Activated CD8-positive, alpha-beta memory T cell treated with anti-CD3 and anti-CD28 coated beads for 1 hour (primary cell): Measurements from ENCODE around the gene IL19.

Experiments used
- DNase-seq, 2 donors: peaks; one replicate each; pipeline ENCODE4 v3.0.0-alpha.2; 2020; ENCODE audit warnings: low read depth in 1 of 2; ENCODE audit errors: extremely low read depth in 1 of 2

Gene IL19, protein sequence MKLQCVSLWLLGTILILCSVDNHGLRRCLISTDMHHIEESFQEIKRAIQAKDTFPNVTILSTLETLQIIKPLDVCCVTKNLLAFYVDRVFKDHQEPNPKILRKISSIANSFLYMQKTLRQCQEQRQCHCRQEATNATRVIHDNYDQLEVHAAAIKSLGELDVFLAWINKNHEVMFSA

DNA sequence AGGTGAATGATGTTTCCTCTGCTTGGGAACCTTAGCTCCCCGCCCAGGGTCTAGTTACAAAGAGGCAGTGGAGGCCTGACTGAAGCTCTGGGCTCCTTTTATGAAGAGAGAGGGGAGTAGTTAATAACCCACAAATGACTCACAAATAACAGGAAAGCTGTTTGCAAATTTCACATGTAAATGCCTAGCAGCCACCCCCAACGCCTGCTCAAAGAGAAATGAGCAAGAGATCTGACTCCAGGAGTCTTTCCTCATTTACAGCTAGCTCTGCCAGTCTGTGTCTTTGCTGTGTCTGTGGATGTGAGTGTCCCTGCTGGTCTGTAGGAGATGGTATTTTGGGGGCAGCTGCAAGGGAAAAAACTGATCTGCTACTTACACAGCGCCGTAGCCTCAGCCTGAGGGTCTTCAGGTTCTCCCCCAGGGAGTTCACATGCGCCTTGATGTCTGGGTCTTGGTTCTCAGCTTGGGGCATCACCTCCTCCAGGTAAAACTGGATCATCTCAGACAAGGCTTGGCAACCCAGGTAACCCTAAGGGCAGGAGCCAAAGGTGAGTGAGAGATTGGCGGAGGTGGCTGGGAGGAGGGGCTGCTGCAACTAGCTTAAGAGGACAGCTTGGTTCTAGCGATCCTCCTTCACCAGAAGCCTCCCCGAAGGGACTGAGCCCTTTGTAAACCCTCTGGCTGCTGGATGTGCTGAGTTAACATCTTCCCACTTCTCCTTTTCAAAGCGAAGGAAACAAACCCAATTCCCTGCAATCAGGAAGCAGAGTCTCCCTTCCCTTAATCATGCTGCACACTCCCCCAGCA lies at the start of gene IL19:
IL19 (plus strand) TSS at position 243 of the 807 bp plus-strand sequence. CDS start 65,890 bp downstream, outside the sequence.
- DNase-seq: no peak

DNA sequence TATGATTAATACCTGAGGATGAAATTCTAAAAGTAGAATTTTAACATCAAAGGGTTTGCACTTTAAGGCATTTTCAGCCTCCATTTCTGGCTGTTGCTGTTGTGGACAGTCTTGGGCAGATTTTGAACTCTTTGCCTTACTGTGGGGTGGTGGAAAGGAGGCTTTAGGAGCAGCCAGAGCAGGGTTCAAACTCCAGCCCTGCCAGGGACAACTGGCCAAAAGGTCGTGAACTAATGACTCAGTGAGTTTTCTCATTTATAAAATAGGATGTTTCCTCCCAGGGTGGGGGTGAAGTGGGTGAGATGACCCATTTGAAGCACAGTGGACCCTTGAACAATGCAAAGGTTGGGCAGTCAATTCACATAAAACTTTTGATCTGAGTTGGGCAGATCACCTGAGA lies 49.1 kb upstream of the IL19 start:
- no peak for DNase-seq

DNA sequence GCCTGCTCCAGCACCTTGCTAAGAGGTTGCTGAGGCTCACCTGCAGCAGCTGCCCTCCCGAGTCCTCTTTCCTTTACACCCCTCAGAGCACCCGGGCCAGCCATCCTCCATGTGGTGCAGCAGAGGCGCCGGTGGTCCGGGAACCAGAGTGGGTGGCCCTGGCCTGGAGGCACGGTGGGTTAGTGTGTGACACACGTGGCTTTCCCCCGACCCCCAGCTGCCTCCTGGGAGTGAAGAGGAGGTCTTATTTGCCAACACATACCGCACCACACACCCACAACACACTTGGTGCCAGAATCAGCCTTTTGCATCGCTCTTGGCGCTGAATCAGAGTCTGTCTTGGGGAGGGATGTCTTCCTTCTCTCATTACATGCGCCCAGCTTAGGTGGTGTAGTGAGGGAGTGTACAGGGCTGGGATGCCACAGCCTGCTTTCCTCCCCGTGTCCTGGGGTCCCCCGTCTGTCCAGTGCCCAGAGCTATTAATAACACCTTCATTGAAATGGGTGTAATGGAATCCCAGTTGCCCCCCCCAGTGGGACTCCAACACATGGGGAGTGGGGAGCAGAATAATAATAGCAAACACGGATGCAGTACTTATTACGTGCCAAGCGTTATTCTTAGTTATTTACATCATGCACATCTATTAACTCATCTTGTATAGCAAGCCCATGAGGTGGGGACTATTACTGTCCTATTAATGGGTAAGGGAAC lies 47.7 kb upstream of the IL19 start:
- DNase-seq: no peak

DNA sequence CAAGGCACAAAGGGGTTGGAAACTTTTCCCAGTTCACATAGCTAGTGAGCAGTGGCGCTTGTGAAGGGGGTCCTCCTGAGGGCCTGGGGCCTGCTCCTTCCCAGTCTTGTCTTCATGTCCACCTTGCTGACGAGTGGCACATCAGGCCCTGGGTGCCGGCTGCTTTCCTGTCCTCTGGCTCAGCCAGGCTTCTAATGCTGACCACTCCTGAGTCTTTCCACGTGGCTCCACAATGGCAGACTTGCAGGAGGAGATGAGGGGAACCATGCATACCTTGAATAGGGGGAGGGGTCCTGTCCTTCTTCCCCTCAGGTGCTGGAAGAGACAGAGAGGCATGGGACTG lies 47.1 kb upstream of the IL19 start:
- DNase-seq: no peak

DNA sequence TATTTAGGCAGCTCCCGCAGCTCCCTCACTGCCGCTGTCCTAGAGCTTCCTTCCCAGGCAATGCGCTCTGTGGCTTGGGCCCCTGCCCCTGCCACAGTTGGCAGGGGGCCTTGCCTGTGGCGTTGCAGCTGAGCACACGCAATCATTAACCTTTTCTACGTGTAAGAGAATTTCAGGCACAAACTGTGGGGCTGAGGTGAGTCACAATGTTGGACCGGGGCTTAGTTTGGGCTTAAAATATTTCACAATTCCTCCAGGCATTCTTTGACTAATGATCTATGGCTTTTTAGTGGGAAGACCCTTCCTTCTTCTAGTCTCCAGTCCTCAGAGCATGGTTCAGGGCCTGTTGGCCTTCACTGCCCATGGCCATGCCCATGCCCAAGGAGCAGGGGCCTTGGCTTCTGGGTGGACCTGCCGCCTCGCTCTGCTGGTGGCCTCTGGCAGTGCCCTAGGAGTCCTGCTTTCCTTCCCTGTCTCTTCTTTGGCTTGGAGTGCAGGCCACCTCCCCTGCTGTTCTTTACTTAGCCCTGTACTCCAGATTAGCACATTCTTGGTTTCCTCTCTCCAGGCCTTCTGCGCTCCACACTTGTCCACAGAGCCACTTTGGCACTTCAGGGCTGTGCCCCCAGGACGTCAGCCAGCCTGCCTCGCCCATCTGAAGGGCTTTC lies 46.6 kb upstream of the IL19 start:
- DNase-seq: no peak

DNA sequence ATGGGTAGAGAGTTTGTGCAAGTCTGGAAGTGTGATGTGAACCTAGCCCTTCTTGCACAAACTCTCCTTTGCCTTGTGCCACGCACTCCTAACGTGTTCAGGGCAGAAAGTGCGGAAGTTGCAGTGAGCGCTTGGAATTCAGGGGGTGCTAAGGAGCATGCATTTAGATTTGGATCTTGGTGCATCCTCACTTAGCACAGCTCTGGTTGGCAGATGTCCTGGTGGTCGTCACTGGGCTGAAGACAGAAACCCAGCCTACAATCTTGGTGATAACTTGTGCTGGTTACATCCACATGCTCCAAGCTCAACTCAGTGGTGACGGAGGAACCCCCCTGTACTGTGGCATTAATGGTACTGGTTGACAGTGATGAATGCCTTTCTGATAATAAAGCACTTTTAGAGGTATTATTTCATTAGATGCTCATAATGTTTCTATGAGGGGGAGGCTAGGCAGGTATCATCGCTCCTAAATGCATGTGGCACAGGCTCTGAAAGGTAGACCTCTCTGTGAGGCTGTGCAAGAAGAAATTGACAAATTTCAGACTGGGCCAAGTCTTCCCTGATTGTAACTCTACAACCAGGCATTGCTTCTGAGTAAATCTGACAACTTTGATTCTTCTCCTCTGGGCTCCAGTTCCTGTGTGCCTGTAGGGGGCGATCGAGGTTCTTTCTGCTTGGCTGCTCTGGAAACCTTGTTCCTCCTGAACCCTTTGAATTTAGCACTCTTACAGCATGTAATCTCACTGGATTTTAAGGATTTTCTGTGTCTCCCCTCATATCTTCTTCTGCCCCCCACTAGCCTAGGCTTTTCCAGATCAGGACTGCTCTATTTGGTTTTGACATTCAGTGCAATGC lies 45.2 kb upstream of the IL19 start:
- DNase-seq: peak in 1 of 2 donors; percentile 41

DNA sequence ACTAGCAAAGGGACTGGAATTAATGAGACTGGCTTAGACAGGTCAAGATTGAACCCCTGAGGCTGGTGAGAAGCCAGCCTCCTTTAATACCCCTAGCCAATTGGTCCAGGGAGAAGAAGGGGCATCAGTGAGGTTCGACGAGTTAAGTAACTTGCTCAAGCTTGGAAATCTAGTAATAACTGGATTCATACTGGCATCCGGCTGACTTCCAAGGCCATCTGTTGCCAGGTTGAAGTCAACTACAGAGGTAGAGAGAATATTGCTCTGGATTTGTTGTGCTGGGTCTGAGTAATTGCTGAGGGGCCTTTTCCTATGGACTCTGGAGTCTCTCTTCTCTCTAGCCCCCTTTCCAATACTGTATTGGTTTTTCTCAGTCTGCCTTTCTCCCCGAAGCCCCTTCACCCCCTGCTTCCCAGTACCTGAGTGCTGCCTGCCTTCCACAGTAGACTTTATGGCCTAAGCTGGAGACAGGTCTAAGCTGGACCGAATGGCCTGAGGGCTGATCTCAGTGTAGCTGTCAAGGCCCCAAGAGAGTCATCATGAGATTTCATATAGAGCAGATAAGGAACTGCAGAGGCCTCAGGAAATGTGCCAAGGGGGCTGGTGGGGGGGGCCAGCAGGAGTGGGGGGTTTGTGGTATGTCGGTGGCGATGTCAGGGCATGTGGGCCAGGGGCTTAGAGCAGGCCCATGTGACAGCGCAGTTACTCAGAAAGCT lies 42.4 kb upstream of the IL19 start:
- DNase-seq: no peak

DNA sequence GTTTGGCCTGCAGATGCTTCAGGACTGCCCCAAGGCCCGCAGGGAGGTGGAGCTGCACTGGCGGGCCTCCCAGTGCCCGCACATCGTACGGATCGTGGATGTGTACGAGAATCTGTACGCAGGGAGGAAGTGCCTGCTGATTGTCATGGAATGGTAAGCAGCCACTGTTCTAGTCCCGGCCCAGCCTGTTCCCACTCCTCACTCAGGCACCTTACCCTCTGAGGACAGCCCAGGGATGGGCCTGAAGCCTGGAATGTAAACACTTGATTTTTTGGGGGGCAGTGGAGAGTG lies 41.9 kb upstream of the IL19 start:
- DNase-seq: no peak

DNA sequence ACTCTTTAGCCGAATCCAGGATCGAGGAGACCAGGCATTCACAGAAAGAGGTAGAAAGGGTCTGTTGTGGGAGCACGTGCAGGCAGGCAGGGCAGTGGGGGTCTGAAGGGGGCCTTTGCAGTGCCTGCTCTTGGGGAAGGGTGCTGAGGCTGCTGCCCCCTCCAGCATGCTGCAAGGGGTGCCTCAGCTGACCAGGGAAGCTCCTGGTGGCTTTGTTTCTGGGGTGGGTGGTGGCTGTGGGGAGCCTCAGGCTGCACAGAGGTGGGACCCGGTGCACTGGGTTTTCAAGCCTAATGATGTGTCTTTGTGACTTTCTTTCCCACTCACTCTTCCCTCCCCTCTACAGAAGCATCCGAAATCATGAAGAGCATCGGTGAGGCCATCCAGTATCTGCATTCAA lies 41.5 kb upstream of the IL19 start:
- DNase-seq: no peak

DNA sequence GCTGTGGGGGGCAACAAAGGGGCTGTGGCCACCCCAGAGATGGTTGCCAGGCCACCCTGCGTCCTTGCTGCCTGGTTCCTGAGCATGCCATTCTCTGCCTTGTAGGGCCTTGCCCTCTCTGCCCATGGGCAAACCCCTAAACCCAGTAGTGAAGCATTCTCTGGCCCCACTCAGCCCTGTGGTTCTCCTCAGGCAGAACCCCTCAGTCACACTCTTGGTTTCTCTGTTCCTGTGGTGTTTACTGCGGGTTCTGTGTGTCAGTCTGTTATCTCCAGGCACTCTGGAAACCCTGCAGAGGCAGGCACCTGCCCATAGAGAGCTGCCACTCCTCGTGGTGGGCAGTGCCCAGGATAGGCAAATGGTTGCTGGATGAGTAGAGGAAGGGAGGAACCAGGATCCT lies 41.1 kb upstream of the IL19 start:
- DNase-seq: no peak

DNA sequence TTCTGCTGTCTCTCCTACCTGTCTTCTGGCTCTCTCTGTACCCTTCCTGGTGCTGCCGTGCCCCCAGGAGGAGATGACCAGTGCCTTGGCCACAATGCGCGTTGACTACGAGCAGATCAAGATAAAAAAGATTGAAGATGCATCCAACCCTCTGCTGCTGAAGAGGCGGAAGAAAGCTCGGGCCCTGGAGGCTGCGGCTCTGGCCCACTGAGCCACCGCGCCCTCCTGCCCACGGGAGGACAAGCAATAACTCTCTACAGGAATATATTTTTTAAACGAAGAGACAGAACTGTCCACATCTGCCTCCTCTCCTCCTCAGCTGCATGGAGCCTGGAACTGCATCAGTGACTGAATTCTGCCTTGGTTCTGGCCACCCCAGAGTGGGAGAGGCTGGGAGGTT lies 38.1 kb upstream of the IL19 start:
- no peak for DNase-seq

DNA sequence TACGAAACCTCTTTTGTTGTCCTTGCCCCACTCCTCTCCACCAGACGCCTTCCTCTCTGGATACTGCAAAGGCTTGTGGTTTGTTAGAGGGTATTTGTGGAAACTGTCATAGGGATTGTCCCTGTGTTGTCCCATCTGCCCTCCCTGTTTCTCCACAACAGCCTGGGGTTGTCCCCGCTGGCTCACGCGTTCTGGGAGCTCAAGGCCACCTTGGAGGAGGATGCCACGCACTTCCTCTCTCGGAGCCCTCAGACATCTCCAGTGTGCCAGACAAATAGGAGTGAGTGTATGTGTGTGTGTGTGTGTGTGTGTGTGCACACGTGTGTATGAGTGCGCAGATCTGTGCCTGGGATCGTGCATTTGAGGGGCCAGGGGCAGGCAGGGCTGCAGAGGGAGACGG lies 37.6 kb upstream of the IL19 start:
- no peak for DNase-seq

DNA sequence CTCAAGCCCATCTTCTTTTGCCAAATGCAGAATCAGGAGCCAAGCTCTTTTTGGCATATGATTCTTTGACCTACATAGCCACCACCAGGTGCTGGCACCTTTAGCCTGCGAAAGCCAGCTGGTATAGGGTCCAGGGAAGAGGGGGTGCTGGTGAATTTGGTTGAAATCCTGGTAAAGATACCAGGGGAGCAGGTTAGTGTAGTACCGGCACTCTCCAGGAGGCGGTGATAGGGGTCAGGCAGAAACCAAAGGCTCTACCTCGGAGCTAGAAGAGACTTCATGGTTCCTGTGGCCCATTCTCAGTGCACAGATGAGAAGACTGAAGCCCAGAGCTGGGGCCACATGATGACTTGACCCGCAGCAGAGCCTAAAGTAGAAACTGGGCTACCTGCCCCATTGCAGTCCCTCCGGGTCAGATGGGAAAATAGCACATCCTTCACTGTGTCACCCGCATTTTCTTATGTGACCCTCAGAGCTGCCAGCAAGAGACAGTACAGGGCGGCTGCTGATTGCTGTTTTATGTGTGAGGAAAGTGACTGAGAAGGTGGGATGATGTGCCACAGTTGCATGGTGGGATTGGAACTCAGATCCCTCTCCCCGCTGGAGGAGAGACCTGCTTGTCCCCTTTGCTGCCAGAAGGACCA lies 36.0 kb upstream of the IL19 start:
- peak; percentile 60 to 71 for DNase-seq

DNA sequence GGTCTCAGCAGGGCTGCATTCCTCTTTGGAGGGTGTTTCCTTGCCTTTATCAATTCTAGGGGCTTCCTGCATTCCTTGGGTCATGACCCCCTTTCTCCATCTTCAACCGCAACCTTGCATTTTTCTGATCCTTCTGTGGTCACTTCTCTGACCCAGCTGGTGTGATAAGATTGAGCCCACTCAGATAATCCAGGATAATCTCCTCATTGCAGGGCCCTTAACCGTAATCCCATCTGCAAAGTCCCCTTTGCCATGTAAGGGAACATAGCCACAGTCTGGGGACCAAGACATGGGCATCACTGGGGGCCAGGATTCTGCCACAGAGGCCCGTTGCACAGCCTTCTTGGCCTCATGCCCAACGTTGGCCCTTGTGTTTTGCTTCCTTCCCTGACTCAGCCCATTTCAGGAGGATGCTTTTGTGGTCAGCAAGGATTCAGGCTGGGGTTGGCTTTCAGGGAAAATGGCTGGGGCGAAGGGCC lies 35.0 kb upstream of the IL19 start:
- DNase-seq: no peak

DNA sequence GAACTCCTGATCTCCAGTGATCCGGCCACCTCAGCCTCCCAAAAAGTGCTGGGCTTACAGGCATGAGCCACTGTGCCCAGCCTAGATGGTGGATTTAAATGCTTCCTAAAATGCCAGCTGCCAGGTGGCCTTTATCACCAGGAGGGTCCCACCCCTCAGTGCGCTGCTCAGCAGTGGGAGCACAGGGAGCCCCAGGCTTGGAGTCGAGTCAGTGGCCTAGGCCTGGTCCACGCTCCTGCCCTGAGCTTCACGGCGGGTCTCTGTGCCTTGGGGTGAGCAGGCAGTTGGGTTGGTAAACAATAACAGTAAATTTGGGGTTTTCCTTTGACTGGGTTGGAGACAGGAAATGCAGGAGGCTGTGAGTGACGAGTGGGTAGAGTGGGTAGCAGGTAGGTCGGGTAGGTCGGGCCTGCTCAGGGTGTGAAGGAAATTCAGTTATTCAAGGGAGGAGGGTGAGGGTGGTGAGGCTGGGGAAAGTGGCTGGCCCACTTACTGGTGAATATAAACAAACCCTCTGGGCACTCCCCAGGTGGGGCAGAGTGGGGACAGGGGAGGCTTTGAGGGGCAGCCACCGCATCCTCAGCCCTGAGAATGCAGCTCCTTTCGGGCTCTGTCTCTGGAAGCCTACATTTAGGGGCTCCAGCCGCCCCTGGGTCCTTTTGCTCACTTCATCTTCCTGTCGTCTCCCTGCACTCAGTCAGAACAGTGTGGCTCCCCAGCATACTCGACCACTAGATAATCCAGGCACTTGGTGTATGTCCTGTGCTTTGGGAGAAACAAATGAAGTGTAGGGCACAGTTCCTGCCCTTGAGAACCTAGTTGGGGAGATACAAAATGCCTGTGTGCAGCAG lies 33.5 kb upstream of the IL19 start:
- DNase-seq: peak; percentile 15 to 45

DNA sequence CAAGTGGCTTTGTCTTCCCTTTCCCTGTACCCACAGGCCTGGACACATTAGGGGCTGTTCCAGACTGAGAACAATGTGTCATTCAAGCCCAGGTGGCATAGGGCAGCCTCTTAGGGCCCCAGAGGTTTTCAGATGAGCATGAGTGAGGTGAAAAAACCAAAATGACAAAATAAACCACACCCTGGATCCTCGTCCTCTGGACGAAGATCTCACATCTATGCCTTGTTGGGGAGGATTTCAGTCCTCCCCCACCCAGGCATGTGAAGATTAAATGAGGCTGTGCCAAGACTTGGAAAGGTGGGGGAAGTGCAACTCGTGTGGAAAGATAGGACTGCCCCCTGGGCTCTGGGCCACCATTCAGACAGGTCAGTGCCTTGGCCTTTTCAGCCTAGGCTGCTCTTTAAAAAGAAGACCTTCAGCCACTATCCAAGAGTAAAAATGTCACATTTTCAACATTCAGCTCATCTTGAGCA lies 32.8 kb upstream of the IL19 start:
- DNase-seq: no peak

DNA sequence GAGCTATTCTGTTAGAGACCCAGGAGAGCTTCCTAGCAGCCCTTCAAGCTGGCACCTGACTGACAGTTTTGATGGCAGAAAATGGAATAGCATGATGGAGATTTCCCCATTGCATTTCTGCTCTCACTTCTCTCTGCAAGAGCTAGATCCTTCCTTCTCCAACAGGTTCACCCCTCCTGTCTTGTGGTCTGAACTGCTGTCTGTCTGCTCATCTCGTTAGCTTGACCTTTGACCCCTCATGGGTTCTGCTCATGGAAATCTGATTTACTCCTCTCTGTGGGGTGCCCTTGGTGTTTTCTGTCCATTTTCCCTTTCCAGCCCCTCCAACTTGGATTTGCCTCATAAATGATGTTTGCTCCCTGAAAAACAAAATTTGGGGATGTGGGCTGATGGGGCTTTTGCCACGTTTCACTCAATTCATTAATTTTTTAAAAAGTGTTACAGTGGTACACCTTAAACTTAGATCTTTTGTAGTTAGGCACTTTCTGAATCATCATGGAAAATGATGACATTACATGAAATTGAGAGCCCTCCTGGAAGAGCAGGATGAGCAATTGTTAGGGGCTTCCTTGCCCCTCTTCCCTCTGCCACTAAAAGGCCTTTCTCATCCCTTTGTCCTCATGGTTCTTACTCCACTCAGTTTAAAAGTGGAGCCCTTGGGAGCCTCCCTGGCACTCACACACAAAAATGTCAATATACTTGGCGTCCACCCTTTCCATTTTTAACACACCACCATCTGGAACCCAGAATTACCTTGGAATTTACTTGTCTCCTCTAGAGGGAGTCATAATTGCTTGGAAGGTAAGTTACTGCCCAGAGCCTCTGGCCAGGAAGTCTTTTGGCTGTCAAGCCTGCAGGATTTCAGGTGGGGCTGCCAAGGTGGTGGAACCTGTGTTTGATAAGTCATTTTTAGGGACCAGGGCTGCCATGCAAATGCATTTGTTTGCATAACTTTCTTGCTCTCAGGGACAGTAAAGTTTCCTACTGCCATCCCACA lies 31.9 kb upstream of the IL19 start:
- no peak for DNase-seq
